ENCODE measurements around the gene JAM3.

GRCh38 chr11:134120921-134121526 lies 52.2 kb downstream of the JAM3 start:
- TF ChIP-seq ELF4 (IDR thresholded peaks at IDR 0.05) = no peak
- no peak for TF ChIP-seq FOXM1 (IDR thresholded peaks at IDR 0.05; ENCODE audit: borderline replicate concordance)
- TF ChIP-seq HDGF (IDR thresholded peaks at IDR 0.05; ENCODE audit: borderline replicate concordance) = no peak
- no peak for TF ChIP-seq SUZ12 (IDR thresholded peaks at IDR 0.05)
